A549 (cell line): ENCODE results near the gene MYH7B. TPM values are rescaled to one million over a fixed set of nuclear protein-coding genes. Genes with fewer than 3 reads are reported as not detected.

ENCODE experiments used
- ATAC-seq, 2 experiments: fragments of 200-7000 bp in 1 of 2; fragments of >200 bp in 1 of 2; cut with Nextera tagmentation in 1 of 2; cut with Tn5 transposase in 1 of 2; 3 replicates each; pipeline versions ENCODE4 v1.8.0 to v1.9.1; 2018 to 2020; ENCODE audit warnings: mild to moderate bottlenecking in 1 of 2, moderate library complexity in 1 of 2
- CTCF ChIA-PET: fragments of 300-600 bp; sonication (Branson Sonifier 250); formaldehyde crosslinking; extraction: SDS; loops from one replicate; lab custom pipeline; 2021; ENCODE audit warnings: antibody characterized with exemption, inconsistent platforms; lab: Yijun Ruan, JAX
- POLR2A ChIA-PET: fragments of 350-600 bp; formaldehyde crosslinking; extraction: SDS; loops from one replicate; lab custom pipeline; 2021; ENCODE audit warnings: antibody characterized with exemption, inconsistent platforms; lab: Yijun Ruan, JAX
- DNase-seq, 2 experiments: peaks; one replicate each; pipeline versions ENCODE4 v3.0.0 to v3.0.0-alpha.2; 2011 to 2016; ENCODE audit warnings: low read depth in 1 of 2, low spot score in 1 of 2
- FAIRE-seq: peaks from 2 replicates; lab custom pipeline; 2011; peaks lifted over from hg19 to GRCh38; lab: Jason Lieb, UNC
- H3K27ac ChIP-seq, 2 experiments: fragments of >200 bp; sonication (Bioruptor Twin); formaldehyde crosslinking; 3 replicates each; pipeline ENCODE4 v1.5.1; 2016 to 2017
- H3K4me1 ChIP-seq: fragments of >200 bp; sonication (Bioruptor Twin); formaldehyde crosslinking; 3 replicates; pipeline ENCODE4 v1.6.1; 2016
- H3K4me2 ChIP-seq: fragments of >200 bp; sonication (Bioruptor Twin); formaldehyde crosslinking; 3 replicates; pipeline ENCODE4 v1.6.1; 2016
- H3K4me3 ChIP-seq: fragments of >200 bp; sonication (Bioruptor Twin); formaldehyde crosslinking; 3 replicates; pipeline ENCODE4 v1.5.1; 2016
- H3K9me3 ChIP-seq: fragments of >200 bp; sonication (Bioruptor Twin); formaldehyde crosslinking; 3 replicates; pipeline ENCODE4 v1.6.1; 2016
- EHMT2 ChIP-seq: fragments of 200-600 bp; sonication (generic); IDR thresholded peaks from 2 replicates; pipeline ENCODE4 v1.6.1; 2016; ENCODE audit warnings: antibody characterized with exemption, low read depth, mild to moderate bottlenecking, moderate library complexity
- EP300 ChIP-seq, 2 experiments: fragments of >200 bp; sonication (Bioruptor Twin); formaldehyde crosslinking; IDR thresholded peaks; 2 replicates in 1 of 2; 3 replicates in 1 of 2; pipeline ENCODE4 v1.6.1; 2016 to 2017
- HDAC2 ChIP-seq: fragments of 200-600 bp; sonication (generic); IDR thresholded peaks from 2 replicates; pipeline ENCODE4 v1.6.1; 2016
- HOXA7 ChIP-seq: fragments of 250-450 bp; sonication (Bioruptor Pico); IDR thresholded peaks from 2 replicates; pipeline ENCODE4 v1.5.0; 2020; ENCODE audit warnings: mild to moderate bottlenecking, moderate library complexity
- HOXB5 ChIP-seq: fragments of 250-450 bp; sonication (Bioruptor Pico); IDR thresholded peaks from 2 replicates; pipeline ENCODE4 v1.5.0; 2020; ENCODE audit warnings: mild to moderate bottlenecking, moderate library complexity
- JUNB ChIP-seq: fragments of >200 bp; sonication (Bioruptor Twin); formaldehyde crosslinking; IDR thresholded peaks from 2 replicates; pipeline ENCODE4 v1.6.1; 2016
- MAFK ChIP-seq: fragments of 450-650 bp; IDR thresholded peaks from 2 replicates; pipeline ENCODE4 v1.6.1; 2014; ENCODE audit not compliant: partially characterized antibody
- NPAS2 ChIP-seq: fragments of 250-450 bp; sonication (Bioruptor Pico); IDR thresholded peaks from 2 replicates; pipeline ENCODE4 v1.8.0; 2022; ENCODE audit warnings: mild to moderate bottlenecking, moderate library complexity, borderline replicate concordance
- NR3C1 ChIP-seq: fragments of >200 bp; sonication (Bioruptor Twin); formaldehyde crosslinking; IDR thresholded peaks from 3 replicates; pipeline ENCODE4 v1.6.1; 2017
- PHF8 ChIP-seq: fragments of 200-600 bp; sonication (generic); IDR thresholded peaks from 2 replicates; pipeline ENCODE4 v1.6.1; 2016; ENCODE audit warnings: low read depth, mild to moderate bottlenecking, antibody characterized with exemption, moderate library complexity, borderline replicate concordance
- TFCP2L1 ChIP-seq: fragments of 250-450 bp; sonication (Bioruptor Pico); IDR thresholded peaks from 2 replicates; pipeline ENCODE4 v1.5.0; 2021; ENCODE audit warnings: mild to moderate bottlenecking
- TP53 ChIP-seq: fragments of 250-450 bp; sonication (Bioruptor Pico); IDR thresholded peaks from 2 replicates; pipeline ENCODE4 v1.5.0; 2021; ENCODE audit warnings: mild to moderate bottlenecking, moderate library complexity
- WGBS: methylation state at CpG from one replicate; pipeline ENCODE4 v1.1.6; 2017; ENCODE audit errors: missing lambda C conversion rate; 5-methylcytosine and 5-hydroxymethylcytosine counted together
- polyA plus RNA-seq, 4 experiments: library from polyadenylated mRNA; depleted of rRNA in 3 of 4; stranded (reverse); fragments of >200 nt; fragmentation: RNase III in 1 of 4; extraction: RNeasy Plus Mini Kit Qiagen cat#74134 plus additional on column Dnase treatment in 1 of 4; gene quantifications; 2 replicates in 3 of 4; 3 replicates in 1 of 4; pipeline ENCODE4 v1.2.3, GENCODE V29; 2011 to 2017
- TF ChIP-seq, protein P1 (sequence below): fragments of >200 bp; sonication (Bioruptor Twin); formaldehyde crosslinking; IDR thresholded peaks from 3 replicates; pipeline ENCODE4 v1.6.1; 2016
- TF ChIP-seq, protein P2 (sequence below): IDR thresholded peaks from 2 replicates; pipeline ENCODE4 v1.6.1; 2012

Gene MYH7B
- polyA plus RNA-seq, 2 of the 4 experiments (the other 2 are of a cell fraction), result 0.03 to 0.23 TPM

DNA sequence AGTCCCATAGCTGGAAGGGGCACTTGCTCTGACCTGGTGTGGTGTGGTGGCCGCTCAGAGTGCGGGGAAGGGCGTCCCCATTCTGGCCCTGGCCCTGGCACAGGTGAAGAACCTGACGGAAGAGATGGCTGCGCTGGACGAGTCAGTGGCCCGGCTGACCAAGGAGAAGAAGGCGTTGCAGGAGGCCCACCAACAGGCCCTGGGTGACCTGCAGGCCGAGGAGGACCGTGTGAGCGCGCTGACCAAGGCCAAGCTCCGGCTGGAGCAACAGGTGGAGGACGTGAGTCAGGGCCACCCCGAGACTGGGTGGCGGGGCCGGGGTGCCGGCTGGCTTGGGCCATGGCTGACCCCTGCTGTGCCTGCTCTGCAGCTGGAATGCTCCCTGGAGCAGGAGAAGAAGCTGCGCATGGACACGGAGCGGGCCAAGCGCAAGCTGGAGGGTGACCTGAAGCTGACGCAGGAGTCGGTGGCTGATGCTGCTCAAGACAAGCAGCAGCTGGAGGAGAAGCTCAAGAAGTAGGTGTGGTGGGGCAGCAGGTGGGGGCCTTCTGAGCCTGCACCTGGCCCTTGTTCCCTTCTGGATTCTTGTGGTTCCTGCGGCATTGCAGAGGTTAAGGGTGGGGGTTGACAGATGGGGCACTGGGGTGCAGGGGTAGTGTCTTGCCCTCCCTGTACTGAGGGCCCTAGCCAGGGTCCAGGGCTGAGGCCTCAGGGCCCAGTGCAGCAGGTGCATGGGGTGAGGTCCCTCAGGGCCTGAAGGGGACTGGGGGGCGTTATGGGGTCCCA lies 40.8 kb downstream of the MYH7B start:
- ChIA-PET CTCF (interaction anchor here (0.6 to 3.3 kb wide), 4 partner anchors 9 to 123 kb away, joined by 3 to 19 read pairs (median 3); partner anchors contain the start of gene GGT7), POLR2A (no interaction called here)
- H3K4me2 ChIP-seq, result no peak overlapping the region
- no peak overlapping the region for H3K27ac ChIP-seq
- TF ChIP-seq MAFK (no peak), JUNB (no peak), HOXB5 (no peak), PHF8 (no peak), TFCP2L1 (CRISPR knock-in tag) (no peak)
- H3K4me1 ChIP-seq, result no peaks in the 10 kb centered on the region
- DNase-seq (no peak), ATAC-seq (no peak), FAIRE-seq (no peak)
- H3K4me3 ChIP-seq, result no peak overlapping the region
- H3K9me3 ChIP-seq, result no peaks in the 10 kb centered on the region
- 91% methylated on average over 21 of the region's 26 CpGs for WGBS

DNA sequence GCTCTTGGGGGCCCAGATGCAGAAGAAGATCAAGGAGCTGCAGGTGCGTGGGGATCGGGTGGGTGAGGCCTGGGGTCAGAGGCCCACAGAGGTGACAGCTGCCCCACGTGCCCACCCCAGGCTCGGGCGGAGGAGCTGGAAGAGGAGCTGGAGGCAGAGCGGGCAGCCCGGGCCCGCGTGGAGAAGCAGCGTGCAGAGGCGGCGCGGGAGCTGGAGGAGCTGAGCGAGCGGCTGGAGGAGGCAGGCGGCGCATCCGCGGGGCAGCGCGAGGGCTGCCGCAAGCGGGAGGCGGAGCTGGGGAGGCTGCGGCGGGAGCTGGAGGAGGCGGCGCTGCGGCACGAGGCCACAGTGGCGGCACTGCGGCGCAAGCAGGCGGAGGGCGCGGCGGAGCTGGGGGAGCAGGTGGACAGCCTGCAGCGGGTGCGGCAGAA lies 41.5 kb downstream of the MYH7B start:
- CTCF ChIA-PET, result interaction anchor here (0.9 to 3.3 kb wide), 4 partner anchors 10 to 123 kb away, joined by 3 to 19 read pairs (median 3); partner anchors contain the start of gene GGT7
- H3K4me2 ChIP-seq, result no peak overlapping the region
- FAIRE-seq, result no peak
- no peak for TF ChIP-seq NR3C1
- TF ChIP-seq TP53 (CRISPR knock-in tag), result no peak
- TF ChIP-seq EHMT2, result no peak
- TF ChIP-seq, protein P1, sequence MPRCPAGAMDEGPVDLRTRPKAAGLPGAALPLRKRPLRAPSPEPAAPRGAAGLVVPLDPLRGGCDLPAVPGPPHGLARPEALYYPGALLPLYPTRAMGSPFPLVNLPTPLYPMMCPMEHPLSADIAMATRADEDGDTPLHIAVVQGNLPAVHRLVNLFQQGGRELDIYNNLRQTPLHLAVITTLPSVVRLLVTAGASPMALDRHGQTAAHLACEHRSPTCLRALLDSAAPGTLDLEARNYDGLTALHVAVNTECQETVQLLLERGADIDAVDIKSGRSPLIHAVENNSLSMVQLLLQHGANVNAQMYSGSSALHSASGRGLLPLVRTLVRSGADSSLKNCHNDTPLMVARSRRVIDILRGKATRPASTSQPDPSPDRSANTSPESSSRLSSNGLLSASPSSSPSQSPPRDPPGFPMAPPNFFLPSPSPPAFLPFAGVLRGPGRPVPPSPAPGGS, result no peak
- TF ChIP-seq NPAS2 (CRISPR knock-in tag), result no peak
- no peak for TF ChIP-seq HOXA7
- TF ChIP-seq, protein P2, sequence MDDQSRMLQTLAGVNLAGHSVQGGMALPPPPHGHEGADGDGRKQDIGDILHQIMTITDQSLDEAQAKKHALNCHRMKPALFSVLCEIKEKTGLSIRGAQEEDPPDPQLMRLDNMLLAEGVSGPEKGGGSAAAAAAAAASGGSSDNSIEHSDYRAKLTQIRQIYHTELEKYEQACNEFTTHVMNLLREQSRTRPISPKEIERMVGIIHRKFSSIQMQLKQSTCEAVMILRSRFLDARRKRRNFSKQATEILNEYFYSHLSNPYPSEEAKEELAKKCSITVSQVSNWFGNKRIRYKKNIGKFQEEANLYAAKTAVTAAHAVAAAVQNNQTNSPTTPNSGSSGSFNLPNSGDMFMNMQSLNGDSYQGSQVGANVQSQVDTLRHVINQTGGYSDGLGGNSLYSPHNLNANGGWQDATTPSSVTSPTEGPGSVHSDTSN, result no peak
- no peak for TF ChIP-seq JUNB
- no peak for TF ChIP-seq TFCP2L1 (CRISPR knock-in tag)
- H3K4me3 ChIP-seq, result no peak overlapping the region
- no peaks in the 10 kb centered on the region for H3K9me3 ChIP-seq
- DNase-seq, result no peak
- H3K27ac ChIP-seq, result no peak overlapping the region
- H3K4me1 ChIP-seq, result no peaks in the 10 kb centered on the region
- ATAC-seq, result no peak
- POLR2A ChIA-PET, result no interaction called here
- 95% methylated on average over 39 of the region's 39 CpGs for WGBS

GRCh38 chr20:34997774-34998173 lies 42.1 kb downstream of the MYH7B start:
- ATAC-seq (no peak), FAIRE-seq (no peak)
- WGBS, result 100% methylated on average over 2 of the region's 2 CpGs
- Histone ChIP-seq H3K27ac (no peak overlapping the region), H3K4me3 (no peak overlapping the region), H3K4me1 (no peaks in the 10 kb centered on the region), H3K9me3 (no peaks in the 10 kb centered on the region)
- POLR2A ChIA-PET, result no interaction called here
- TF ChIP-seq HDAC2 (no peak), EP300 (IDR thresholded peaks at IDR 0.05) (no peak), EHMT2 (no peak), TFCP2L1 (CRISPR knock-in tag) (no peak)
- TF ChIP-seq, protein P2, result no peak
- TF ChIP-seq, all 56 proteins: peak for 0
- no peak overlapping the region for H3K4me2 ChIP-seq
- no peak for DNase-seq
- CTCF ChIA-PET, result interaction anchor here (1.3 to 3.3 kb wide), 4 partner anchors 11 to 124 kb away, joined by 3 to 19 read pairs (median 3); partner anchors contain the start of gene GGT7
